ENCODE measurements around the gene AGAP1. TPM values are rescaled to one million over a fixed set of nuclear protein-coding genes. Genes with fewer than 3 reads are reported as not detected.

The AGAP1 gene
- total RNA-seq, 1 donor from 2014 or later: 18.3 TPM

GRCh38 chr2:235726554-235726953 lies 232.7 kb downstream of the AGAP1 start:
- no peaks in the 10 kb centered on the region for H3K9me3 ChIP-seq (ENCODE audit: control insufficient read depth in 3 of 3, low read length in 3 of 3)
- H3K27me3 ChIP-seq (ENCODE audit: control insufficient read depth in 3 of 3, insufficient read depth in 3 of 3, low read length in 3 of 3): no peaks in the 10 kb centered on the region
- H3K4me1 ChIP-seq (ENCODE audit: control insufficient read depth in 3 of 3, insufficient read depth in 3 of 3, low read length in 3 of 3): peaks cover 38 to 49% (median 45%) of the 10 kb centered on the region in 3 donors
- H3K4me3 ChIP-seq (ENCODE audit: low read length in 3 of 3): no peak overlapping the region
- H3K9ac ChIP-seq (ENCODE audit: low read depth in 1 of 3, low read length in 3 of 3): no peak overlapping the region
- H3K36me3 ChIP-seq (ENCODE audit: control insufficient read depth in 3 of 3, insufficient read depth in 3 of 3, low read length in 3 of 3): no peaks in the 10 kb centered on the region
- no peak overlapping the region for H3K27ac ChIP-seq (ENCODE audit: low read depth, low read length)

GRCh38 chr2:235727174-235727573 lies 233.3 kb downstream of the AGAP1 start:
- Histone ChIP-seq H3K9me3 (ENCODE audit: control insufficient read depth in 3 of 3, low read length in 3 of 3) (no peaks in the 10 kb centered on the region), H3K4me1 (ENCODE audit: control insufficient read depth in 3 of 3, insufficient read depth in 3 of 3, low read length in 3 of 3) (peaks cover 38 to 49% (median 45%) of the 10 kb centered on the region in 3 donors), H3K4me3 (ENCODE audit: low read length in 3 of 3) (no peak overlapping the region), H3K27me3 (ENCODE audit: control insufficient read depth in 3 of 3, insufficient read depth in 3 of 3, low read length in 3 of 3) (no peaks in the 10 kb centered on the region), H3K9ac (ENCODE audit: low read depth in 1 of 3, low read length in 3 of 3) (no peak overlapping the region), H3K36me3 (ENCODE audit: control insufficient read depth in 3 of 3, insufficient read depth in 3 of 3, low read length in 3 of 3) (no peaks in the 10 kb centered on the region), H3K27ac (ENCODE audit: low read depth, low read length) (no peak overlapping the region)

- Histone ChIP-seq H3K9ac (ENCODE audit: low read depth in 1 of 3, low read length in 3 of 3) (no peak overlapping the region), H3K27me3 (ENCODE audit: control insufficient read depth in 3 of 3, insufficient read depth in 3 of 3, low read length in 3 of 3) (no peaks in the 10 kb centered on the region), H3K4me1 (ENCODE audit: control insufficient read depth in 3 of 3, insufficient read depth in 3 of 3, low read length in 3 of 3) (peaks cover 38 to 49% (median 45%) of the 10 kb centered on the region in 3 donors), H3K36me3 (ENCODE audit: control insufficient read depth in 3 of 3, insufficient read depth in 3 of 3, low read length in 3 of 3) (no peaks in the 10 kb centered on the region), H3K27ac (ENCODE audit: low read depth, low read length) (no peak overlapping the region), H3K4me3 (ENCODE audit: low read length in 3 of 3) (no peak overlapping the region), H3K9me3 (ENCODE audit: control insufficient read depth in 3 of 3, low read length in 3 of 3) (no peaks in the 10 kb centered on the region)
These were observed 234.3 kb downstream of the AGAP1 start for GRCh38 chr2:235727891-235728799.

- no peak overlapping the region for H3K27ac ChIP-seq (ENCODE audit: low read depth, low read length)
- H3K4me1 ChIP-seq (ENCODE audit: control insufficient read depth in 3 of 3, insufficient read depth in 3 of 3, low read length in 3 of 3): peaks cover 35 to 42% (median 42%) of the 10 kb centered on the region in 3 donors
These were observed 235.1 kb downstream of the AGAP1 start for GRCh38 chr2:235728800-235729556.

GRCh38 chr2:235729557-235729947 lies 235.7 kb downstream of the AGAP1 start:
- no peak overlapping the region for H3K27ac ChIP-seq (ENCODE audit: low read depth, low read length)
- peaks cover 30 to 37% (median 36%) of the 10 kb centered on the region in 3 donors for H3K4me1 ChIP-seq (ENCODE audit: control insufficient read depth in 3 of 3, insufficient read depth in 3 of 3, low read length in 3 of 3)
- no peaks in the 10 kb centered on the region for H3K27me3 ChIP-seq (ENCODE audit: control insufficient read depth in 3 of 3, insufficient read depth in 3 of 3, low read length in 3 of 3)
- no peaks in the 10 kb centered on the region for H3K36me3 ChIP-seq (ENCODE audit: control insufficient read depth in 3 of 3, insufficient read depth in 3 of 3, low read length in 3 of 3)
- no peak overlapping the region for H3K4me3 ChIP-seq (ENCODE audit: low read length in 3 of 3)
- no peak overlapping the region for H3K9ac ChIP-seq (ENCODE audit: low read depth in 1 of 3, low read length in 3 of 3)
- H3K9me3 ChIP-seq (ENCODE audit: control insufficient read depth in 3 of 3, low read length in 3 of 3): no peaks in the 10 kb centered on the region

More at GRCh38 chr2:235728800-235729556, 235.1 kb downstream of the AGAP1 start:
- Histone ChIP-seq H3K9ac (ENCODE audit: low read depth in 1 of 3, low read length in 3 of 3) (no peak overlapping the region), H3K9me3 (ENCODE audit: control insufficient read depth in 3 of 3, low read length in 3 of 3) (no peaks in the 10 kb centered on the region), H3K4me3 (ENCODE audit: low read length in 3 of 3) (no peak overlapping the region), H3K36me3 (ENCODE audit: control insufficient read depth in 3 of 3, insufficient read depth in 3 of 3, low read length in 3 of 3) (no peaks in the 10 kb centered on the region), H3K27me3 (ENCODE audit: control insufficient read depth in 3 of 3, insufficient read depth in 3 of 3, low read length in 3 of 3) (no peaks in the 10 kb centered on the region)

GRCh38 chr2:235730115-235730514 lies 236.3 kb downstream of the AGAP1 start:
- Histone ChIP-seq H3K9ac (ENCODE audit: low read depth in 1 of 3, low read length in 3 of 3) (no peak overlapping the region), H3K27me3 (ENCODE audit: control insufficient read depth in 3 of 3, insufficient read depth in 3 of 3, low read length in 3 of 3) (no peaks in the 10 kb centered on the region), H3K9me3 (ENCODE audit: control insufficient read depth in 3 of 3, low read length in 3 of 3) (no peaks in the 10 kb centered on the region), H3K4me3 (ENCODE audit: low read length in 3 of 3) (no peak overlapping the region), H3K36me3 (ENCODE audit: control insufficient read depth in 3 of 3, insufficient read depth in 3 of 3, low read length in 3 of 3) (no peaks in the 10 kb centered on the region), H3K27ac (ENCODE audit: low read depth, low read length) (no peak overlapping the region), H3K4me1 (ENCODE audit: control insufficient read depth in 3 of 3, insufficient read depth in 3 of 3, low read length in 3 of 3) (peaks cover 24 to 31% (median 30%) of the 10 kb centered on the region in 3 donors)

- H3K27me3 ChIP-seq (ENCODE audit: control insufficient read depth in 3 of 3, insufficient read depth in 3 of 3, low read length in 3 of 3): no peaks in the 10 kb centered on the region
- H3K27ac ChIP-seq (ENCODE audit: low read depth, low read length): no peak overlapping the region
- H3K36me3 ChIP-seq (ENCODE audit: control insufficient read depth in 3 of 3, insufficient read depth in 3 of 3, low read length in 3 of 3): no peaks in the 10 kb centered on the region
- H3K9me3 ChIP-seq (ENCODE audit: control insufficient read depth in 3 of 3, low read length in 3 of 3): no peaks in the 10 kb centered on the region
- H3K9ac ChIP-seq (ENCODE audit: low read depth in 1 of 3, low read length in 3 of 3): no peak overlapping the region
- H3K4me1 ChIP-seq (ENCODE audit: control insufficient read depth in 3 of 3, insufficient read depth in 3 of 3, low read length in 3 of 3): peaks cover 3 to 10% (median 6%) of the 10 kb centered on the region in 3 donors
- H3K4me3 ChIP-seq (ENCODE audit: low read length in 3 of 3): no peak overlapping the region
These were observed 239.9 kb downstream of the AGAP1 start for GRCh38 chr2:235733761-235734160.

- H3K27ac ChIP-seq (ENCODE audit: low read depth, low read length): no peak overlapping the region
- H3K9ac ChIP-seq (ENCODE audit: low read depth in 1 of 3, low read length in 3 of 3): no peak overlapping the region
- no peaks in the 10 kb centered on the region for H3K9me3 ChIP-seq (ENCODE audit: control insufficient read depth in 3 of 3, low read length in 3 of 3)
- peaks cover 0 to 7% (median 3%) of the 10 kb centered on the region in 3 donors for H3K4me1 ChIP-seq (ENCODE audit: control insufficient read depth in 3 of 3, insufficient read depth in 3 of 3, low read length in 3 of 3)
- no peaks in the 10 kb centered on the region for H3K36me3 ChIP-seq (ENCODE audit: control insufficient read depth in 3 of 3, insufficient read depth in 3 of 3, low read length in 3 of 3)
- H3K27me3 ChIP-seq (ENCODE audit: control insufficient read depth in 3 of 3, insufficient read depth in 3 of 3, low read length in 3 of 3): no peaks in the 10 kb centered on the region
- H3K4me3 ChIP-seq (ENCODE audit: low read length in 3 of 3): no peak overlapping the region
These were observed 240.3 kb downstream of the AGAP1 start for GRCh38 chr2:235734168-235734567.

GRCh38 chr2:235734688-235735231 lies 240.9 kb downstream of the AGAP1 start:
- Histone ChIP-seq H3K36me3 (ENCODE audit: control insufficient read depth in 3 of 3, insufficient read depth in 3 of 3, low read length in 3 of 3) (no peaks in the 10 kb centered on the region), H3K27me3 (ENCODE audit: control insufficient read depth in 3 of 3, insufficient read depth in 3 of 3, low read length in 3 of 3) (no peaks in the 10 kb centered on the region), H3K9me3 (ENCODE audit: control insufficient read depth in 3 of 3, low read length in 3 of 3) (no peaks in the 10 kb centered on the region), H3K4me1 (ENCODE audit: control insufficient read depth in 3 of 3, insufficient read depth in 3 of 3, low read length in 3 of 3) (peaks cover 0 to under 1% (median 0%) of the 10 kb centered on the region in 3 donors), H3K27ac (ENCODE audit: low read depth, low read length) (no peak overlapping the region), H3K9ac (ENCODE audit: low read depth in 1 of 3, low read length in 3 of 3) (no peak overlapping the region), H3K4me3 (ENCODE audit: low read length in 3 of 3) (no peak overlapping the region)

All from skeletal muscle tissue (tissue), 4 donors.